GM23248 (cell line): ENCODE measurements around the gene SIGLEC15. TPM values are rescaled to one million over a fixed set of nuclear protein-coding genes. Genes with fewer than 3 reads are reported as not detected.
"Not testable (repeated sequence)": the region's sequence is repeated elsewhere in the genome, so short reads cannot be mapped to it uniquely, and the experiment has no call there.

Source experiments
- DNase-seq: peaks from one replicate; pipeline ENCODE4 v3.0.0-alpha.2; 2015
- H2AFZ ChIP-seq: fragments of 200-600 bp; sonication (generic); 2 replicates; pipeline ENCODE4 v1.6.1; 2016; ENCODE audit warnings: antibody characterized with exemption
- H3F3A ChIP-seq: fragments of 200-600 bp; sonication (generic); 2 replicates; pipeline ENCODE4 v1.6.1; 2016; ENCODE audit warnings: mild to moderate bottlenecking, antibody characterized with exemption, mixed run types; ENCODE audit not compliant: insufficient read depth
- H3K27ac ChIP-seq: fragments of 200-600 bp; sonication (generic); 2 replicates; pipeline ENCODE4 v1.5.1; 2016; ENCODE audit warnings: mild to moderate bottlenecking
- H3K27me3 ChIP-seq: fragments of 200-600 bp; sonication (generic); replicated peaks from 2 replicates; pipeline ENCODE4 v1.6.1; 2016; ENCODE audit warnings: mild to moderate bottlenecking; ENCODE audit not compliant: insufficient read depth
- H3K36me3 ChIP-seq: fragments of 200-600 bp; sonication (generic); 2 replicates; pipeline ENCODE4 v1.6.1; 2016; ENCODE audit warnings: low read depth, mild to moderate bottlenecking
- H3K4me1 ChIP-seq: fragments of 200-600 bp; sonication (generic); 2 replicates; pipeline ENCODE4 v1.6.1; 2016; ENCODE audit warnings: mild to moderate bottlenecking; ENCODE audit not compliant: insufficient read depth
- H3K4me2 ChIP-seq: fragments of 200-600 bp; sonication (generic); one replicate; pipeline ENCODE4 v1.6.1; 2016; ENCODE audit warnings: mild to moderate bottlenecking; ENCODE audit not compliant: unreplicated experiment
- H3K4me3 ChIP-seq: fragments of 200-600 bp; sonication (generic); 2 replicates; pipeline ENCODE4 v1.5.1; 2016; ENCODE audit warnings: mild to moderate bottlenecking
- H3K79me2 ChIP-seq: fragments of 200-600 bp; sonication (generic); 2 replicates; pipeline ENCODE4 v1.6.1; 2016; ENCODE audit warnings: mild to moderate bottlenecking; ENCODE audit not compliant: insufficient read depth
- H3K9ac ChIP-seq: fragments of 200-600 bp; sonication (generic); 2 replicates; pipeline ENCODE4 v1.6.1; 2016; ENCODE audit warnings: mild to moderate bottlenecking
- H3K9me2 ChIP-seq: fragments of 200-600 bp; sonication (generic); 2 replicates; pipeline ENCODE4 v1.6.1; 2016; ENCODE audit warnings: mixed run types, mild to moderate bottlenecking, moderate library complexity; ENCODE audit not compliant: insufficient read depth
- H3K9me3 ChIP-seq: fragments of 200-600 bp; sonication (generic); one replicate; pipeline ENCODE4 v1.6.1; 2017; ENCODE audit warnings: low read depth
- H4K20me1 ChIP-seq: fragments of 200-600 bp; sonication (generic); 2 replicates; pipeline ENCODE4 v1.6.0; 2016; ENCODE audit not compliant: insufficient read depth
- EZH2 ChIP-seq: fragments of 200-600 bp; sonication (generic); IDR thresholded peaks from 2 replicates; pipeline ENCODE4 v1.6.1; 2018; ENCODE audit warnings: antibody characterized with exemption, mild to moderate bottlenecking; ENCODE audit not compliant: insufficient read depth, poor library complexity, severe bottlenecking
- EZH2phosphoT487 ChIP-seq: fragments of 200-600 bp; sonication (generic); IDR thresholded peaks from 2 replicates; pipeline ENCODE4 v1.6.1; 2018; ENCODE audit warnings: antibody characterized with exemption, moderate library complexity, mild to moderate bottlenecking, low read depth; ENCODE audit not compliant: insufficient read depth
- WGBS, 2 experiments: methylation state at CpG; one replicate each; pipeline ENCODE4 v1.1.6; 2015 to 2017; ENCODE audit warnings: low lambda C conversion rate in 2 of 2, low coverage in 1 of 2; ENCODE audit errors: missing lambda C conversion rate in 2 of 2; 5-methylcytosine and 5-hydroxymethylcytosine counted together
- in situ Hi-C: fragments of 300-500 bp; cut with MboI; formaldehyde crosslinking; loops from 2 replicates; pipeline ENCODE4 v1.15.0; 2020
- polyA plus RNA-seq: library from polyadenylated mRNA; unstranded; fragments of >200 nt; fragmentation: Nextera tagmentation; extraction: Ambion mirVana; gene quantifications from 2 replicates; pipeline ENCODE4 v1.2.1, GENCODE V29; 2016
- total RNA-seq: library from RNA; depleted of rRNA; stranded (reverse); fragments of >200 nt; shearing (Covaris generic); gene quantifications from 2 replicates; pipeline ENCODE4 v1.2.3, GENCODE V29; 2014

SIGLEC15 gene
- total and polyA plus RNA-seq, 2 experiments from 2014 or later: 0.22 to 0.69 TPM

- in situ Hi-C loops: no loop called here
- WGBS, 2 experiments: 86 to 100% methylated on average over 1 of the region's 1 CpG
- H3K9ac ChIP-seq: no peak overlapping the region
Observed at GRCh38 chr18:45801416-45802004, 24.0 kb upstream of the SIGLEC15 start.

GRCh38 chr18:45802814-45803492, 22.5 kb upstream of the SIGLEC15 start:
- H3K27ac ChIP-seq: peak overlapping the region; percentile 87
- peak; percentile 99 for DNase-seq
- no peaks in the 10 kb centered on the region for H3K9me3 ChIP-seq
- H4K20me1 ChIP-seq: no peaks in the 10 kb centered on the region
- peaks cover 39% of the 10 kb centered on the region for H3K4me1 ChIP-seq
- H3K4me3 ChIP-seq: peak overlapping the region; percentile 57
- TF ChIP-seq EZH2 (no peak), EZH2phosphoT487 (no peak)
- no peaks in the 10 kb centered on the region for H3K36me3 ChIP-seq
- peaks cover 31% of the 10 kb centered on the region for H3F3A ChIP-seq
- WGBS, 2 experiments: 2 to 3% methylated on average over 2 of the region's 2 CpGs
- H2AFZ ChIP-seq: peak overlapping the region; percentile 61
- no peaks in the 10 kb centered on the region for H3K27me3 ChIP-seq
- H3K4me2 ChIP-seq: peak overlapping the region; percentile 80
- no peaks in the 10 kb centered on the region for H3K79me2 ChIP-seq
- H3K9ac ChIP-seq: peak overlapping the region; percentile 63
- H3K9me2 ChIP-seq: no peaks in the 10 kb centered on the region
- in situ Hi-C loops: no loop called here

More at GRCh38 chr18:45801416-45802004, 24.0 kb upstream of the SIGLEC15 start:
- Histone ChIP-seq H3K9me3 (no peaks in the 10 kb centered on the region), H3K4me2 (no peak overlapping the region), H3K27ac (peak overlapping the region; percentile 87), H3F3A (peaks cover 31% of the 10 kb centered on the region), H4K20me1 (no peaks in the 10 kb centered on the region), H3K27me3 (no peaks in the 10 kb centered on the region), H3K79me2 (no peaks in the 10 kb centered on the region), H3K9me2 (no peaks in the 10 kb centered on the region), H3K4me1 (peaks cover 35% of the 10 kb centered on the region), H3K36me3 (no peaks in the 10 kb centered on the region), H3K4me3 (no peak overlapping the region), H2AFZ (peak overlapping the region; percentile 32; the same call in 1 of the 2 replicates)
- no peak for DNase-seq
- TF ChIP-seq EZH2: no peak
- no peak for TF ChIP-seq EZH2phosphoT487

- DNase-seq: no peak
- Histone ChIP-seq H2AFZ (no peak overlapping the region), H4K20me1 (no peaks in the 10 kb centered on the region), H3K4me3 (no peak overlapping the region), H3K27ac (peak overlapping the region; percentile 58), H3K27me3 (no peaks in the 10 kb centered on the region), H3K36me3 (no peaks in the 10 kb centered on the region), H3K4me2 (peak overlapping the region; percentile 19), H3K9ac (no peak overlapping the region), H3K4me1 (peaks cover 39% of the 10 kb centered on the region), H3F3A (peaks cover 31% of the 10 kb centered on the region), H3K79me2 (no peaks in the 10 kb centered on the region), H3K9me2 (no peaks in the 10 kb centered on the region), H3K9me3 (no peaks in the 10 kb centered on the region)
- in situ Hi-C loops: no loop called here
- TF ChIP-seq EZH2: no peak
- no peak for TF ChIP-seq EZH2phosphoT487
Observed at GRCh38 chr18:45805551-45805950, 19.9 kb upstream of the SIGLEC15 start.

GRCh38 chr18:45806226-45806625, 19.2 kb upstream of the SIGLEC15 start:
- H3K79me2 ChIP-seq: no peaks in the 10 kb centered on the region

GRCh38 chr18:45807144-45807543, 18.3 kb upstream of the SIGLEC15 start:
- peaks cover 27% of the 10 kb centered on the region for H3K4me1 ChIP-seq
- H3K9me3 ChIP-seq, DNase-seq, H2AFZ ChIP-seq, H4K20me1 ChIP-seq, H3K4me3 ChIP-seq, H3K9ac ChIP-seq, H3K4me2 ChIP-seq, H3K27ac ChIP-seq, H3K9me2 ChIP-seq, H3K27me3 ChIP-seq, H3K36me3 ChIP-seq, H3K79me2 ChIP-seq, in situ Hi-C loops: not testable (repeated sequence)
- 25 to 29% methylated on average over 2 of the region's 2 CpGs for WGBS, 2 experiments
- peaks cover 24% of the 10 kb centered on the region for H3F3A ChIP-seq

More at GRCh38 chr18:45806226-45806625, 19.2 kb upstream of the SIGLEC15 start:
- no peaks in the 10 kb centered on the region for H3K27me3 ChIP-seq
- peaks cover 36% of the 10 kb centered on the region for H3K4me1 ChIP-seq
- peak overlapping the region; percentile 58 for H3K27ac ChIP-seq
- H3K4me2 ChIP-seq: peak overlapping the region; percentile 19
- no peaks in the 10 kb centered on the region for H3K36me3 ChIP-seq
- H3F3A ChIP-seq: peaks cover 30% of the 10 kb centered on the region
- no peaks in the 10 kb centered on the region for H3K9me2 ChIP-seq
- 0 out of 2 replicates have a peak overlapping the region, but pooled peaks have one; percentile 35 for H3K9ac ChIP-seq
- in situ Hi-C loops: no loop called here
- WGBS, 2 experiments: 52 to 53% methylated on average over 2 of the region's 2 CpGs
- peak; percentile 59 for DNase-seq
- H2AFZ ChIP-seq: peak overlapping the region; percentile 53; the same call in 1 of the 2 replicates
- H4K20me1 ChIP-seq: no peaks in the 10 kb centered on the region
- H3K9me3 ChIP-seq: no peaks in the 10 kb centered on the region
- no peak for TF ChIP-seq EZH2phosphoT487
- TF ChIP-seq EZH2: no peak
- no peak overlapping the region for H3K4me3 ChIP-seq

- H3K4me1 ChIP-seq, in situ Hi-C loops, H3K4me3 ChIP-seq, H3K27me3 ChIP-seq, H4K20me1 ChIP-seq, H3K27ac ChIP-seq, DNase-seq, H3F3A ChIP-seq, H3K9ac ChIP-seq, H2AFZ ChIP-seq, H3K9me2 ChIP-seq, H3K4me2 ChIP-seq, H3K36me3 ChIP-seq, H3K79me2 ChIP-seq, H3K9me3 ChIP-seq: not testable (repeated sequence)
Observed at GRCh38 chr18:45814733-45815132, 10.7 kb upstream of the SIGLEC15 start.
